ENCODE measurements around the gene CGB1. TPM values are rescaled to one million over a fixed set of nuclear protein-coding genes. Genes with fewer than 3 reads are reported as not detected.

CGB1 gene
- total and polyA plus RNA-seq, 2 of the 13 experiments (the other 11 are each of a cell fraction or from before 2014, with no cell fraction given), result not detected

DNA sequence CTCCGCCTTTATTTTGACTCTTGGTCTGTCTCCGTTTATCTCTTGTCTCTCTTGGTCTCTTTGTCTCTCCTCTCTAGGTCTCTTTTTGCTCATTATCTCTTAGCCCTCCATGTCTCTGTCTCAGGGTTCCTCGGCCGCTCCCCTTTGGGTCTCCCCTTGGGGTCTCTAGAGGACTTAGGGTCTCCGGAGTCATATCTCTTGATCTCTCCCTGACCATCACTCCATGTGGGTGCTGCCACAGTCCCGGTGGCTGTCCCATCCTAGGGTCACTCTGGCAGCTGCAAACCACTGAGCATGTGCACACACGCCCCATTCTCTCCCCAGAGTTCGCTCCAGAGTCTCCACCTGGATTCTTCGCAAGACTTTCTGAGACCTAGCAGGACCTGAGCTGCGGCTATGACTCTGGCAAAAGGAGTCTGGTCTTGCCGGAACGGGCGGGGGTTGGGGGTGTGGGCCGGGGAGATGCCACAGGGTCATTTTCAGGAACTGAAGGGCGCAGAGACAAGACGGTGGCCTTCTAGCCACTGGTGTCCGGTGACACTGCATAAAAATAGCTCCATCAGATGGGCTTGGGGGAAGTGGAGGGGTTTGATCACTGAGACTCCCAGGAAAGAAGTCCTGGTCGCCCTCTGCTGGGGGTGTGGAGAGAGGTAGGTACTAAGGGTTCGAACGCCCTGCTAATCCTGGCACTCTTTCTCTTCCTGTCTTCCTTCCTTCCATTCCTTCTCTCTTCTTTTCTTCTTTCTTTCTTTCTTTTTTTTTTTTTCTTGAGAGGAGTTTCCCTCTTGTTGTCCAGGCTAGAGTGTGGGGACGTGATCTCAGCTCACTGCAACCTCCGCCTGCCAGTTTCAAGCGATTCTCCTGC lies 37.1 kb upstream of the CGB1 start:
- FAIRE-seq (peak; percentile 46), DNase-seq (ENCODE audit: low spot score) (peak; percentile 32), ATAC-seq (peak; percentile 75)
- H3K4me2 ChIP-seq (ENCODE audit: low read depth, low read length), result no peak overlapping the region
- no peaks in the 10 kb centered on the region for H3K4me1 ChIP-seq (ENCODE audit: insufficient read depth, low read length)
- H2AFZ ChIP-seq (ENCODE audit: low read length), result no peak overlapping the region
- 33% methylated on average over 15 of the region's 23 CpGs for WGBS (ENCODE audit: low lambda C conversion rate)
- H3K9ac ChIP-seq (ENCODE audit: insufficient read depth, low read depth, low read length), result no peak overlapping the region
- no peaks in the 10 kb centered on the region for H3K36me3 ChIP-seq (replicated peaks in 1 of 2; ENCODE audit: control insufficient read depth in 1 of 2, insufficient read depth in 2 of 2, low read length in 2 of 2)
- POLR2A ChIA-PET, result no interaction called here
- no peaks in the 10 kb centered on the region for H3K9me3 ChIP-seq (ENCODE audit: low read length)
- intact Hi-C loops (cut with micrococcal nuclease; ENCODE audit: unreplicated experiment) (no loop called here), in situ Hi-C loops (cut with HindIII; ENCODE audit: extremely low pct_ligation_motif_present, low pct_unique_long_range_greater_than_20kb) (no loop called here)
- H4K20me1 ChIP-seq (ENCODE audit: insufficient read depth, low read length), result no peaks in the 10 kb centered on the region
- TF ChIP-seq ZNF225 (CRISPR knock-in tag; IDR thresholded peaks at IDR 0.05), result no peak
- TF ChIP-seq, protein P1, sequence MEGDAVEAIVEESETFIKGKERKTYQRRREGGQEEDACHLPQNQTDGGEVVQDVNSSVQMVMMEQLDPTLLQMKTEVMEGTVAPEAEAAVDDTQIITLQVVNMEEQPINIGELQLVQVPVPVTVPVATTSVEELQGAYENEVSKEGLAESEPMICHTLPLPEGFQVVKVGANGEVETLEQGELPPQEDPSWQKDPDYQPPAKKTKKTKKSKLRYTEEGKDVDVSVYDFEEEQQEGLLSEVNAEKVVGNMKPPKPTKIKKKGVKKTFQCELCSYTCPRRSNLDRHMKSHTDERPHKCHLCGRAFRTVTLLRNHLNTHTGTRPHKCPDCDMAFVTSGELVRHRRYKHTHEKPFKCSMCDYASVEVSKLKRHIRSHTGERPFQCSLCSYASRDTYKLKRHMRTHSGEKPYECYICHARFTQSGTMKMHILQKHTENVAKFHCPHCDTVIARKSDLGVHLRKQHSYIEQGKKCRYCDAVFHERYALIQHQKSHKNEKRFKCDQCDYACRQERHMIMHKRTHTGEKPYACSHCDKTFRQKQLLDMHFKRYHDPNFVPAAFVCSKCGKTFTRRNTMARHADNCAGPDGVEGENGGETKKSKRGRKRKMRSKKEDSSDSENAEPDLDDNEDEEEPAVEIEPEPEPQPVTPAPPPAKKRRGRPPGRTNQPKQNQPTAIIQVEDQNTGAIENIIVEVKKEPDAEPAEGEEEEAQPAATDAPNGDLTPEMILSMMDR (CRISPR knock-in tag; IDR thresholded peaks at IDR 0.05), result peak; percentile 47; the same call in 1 of the 2 replicates
- no peak overlapping the region for H3K4me3 ChIP-seq (replicated peaks in 1 of 3; ENCODE audit: insufficient read depth in 1 of 3, low read depth in 2 of 3, low read length in 3 of 3)
- peaks cover 2 to 23% of the 10 kb centered on the region in 2 experiments for H3K27me3 ChIP-seq (ENCODE audit: control insufficient read depth in 1 of 2, insufficient read depth in 2 of 2, low read length in 2 of 2)
- CTCF ChIA-PET (ENCODE audit: low intra/inter-chr PET ratio, low total read pairs), result no interaction called here
- BruUV-seq (replicated peaks), result no TSS peak
- no peaks in the 10 kb centered on the region for H3K79me2 ChIP-seq (ENCODE audit: insufficient read depth, low read length)
- no peak overlapping the region for H3K27ac ChIP-seq (ENCODE audit: extremely low read length, insufficient read depth, low read length)

DNA sequence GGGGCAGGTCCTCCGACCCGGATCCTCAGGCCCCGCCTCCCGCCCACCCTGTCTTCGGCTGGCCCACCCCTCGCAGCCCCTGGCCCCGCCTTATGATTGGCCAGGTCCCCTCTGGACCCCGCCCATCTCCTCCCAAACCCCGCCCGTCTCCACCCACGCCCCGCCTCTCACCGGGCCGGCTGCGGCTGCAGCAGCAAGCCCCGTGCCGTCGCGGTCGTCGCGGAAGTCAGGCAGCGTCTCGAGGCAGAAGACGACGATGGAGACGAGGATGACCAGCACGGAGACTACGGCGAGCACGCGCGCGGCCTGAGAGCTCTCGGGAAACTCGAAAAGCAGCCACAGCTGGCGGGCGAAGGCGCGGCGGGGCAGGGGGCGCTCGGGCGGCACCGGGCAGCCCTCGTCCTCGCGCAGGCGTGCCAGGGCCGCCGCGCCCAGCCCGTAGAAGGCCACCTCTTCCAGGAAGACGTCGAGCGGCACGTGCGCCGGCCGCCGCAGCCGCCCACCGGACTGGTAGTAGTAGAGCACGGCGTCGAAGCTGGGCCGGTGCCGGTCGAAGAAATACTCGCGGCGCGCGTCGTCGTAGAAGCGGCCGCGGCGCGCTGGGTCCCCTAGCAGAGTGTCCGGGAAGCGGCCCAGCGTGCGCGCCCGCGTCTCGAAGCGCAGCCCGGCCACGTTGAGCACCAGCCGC lies 35.3 kb upstream of the CGB1 start:
- Histone ChIP-seq H3K36me3 (replicated peaks in 1 of 2; ENCODE audit: control insufficient read depth in 1 of 2, insufficient read depth in 2 of 2, low read length in 2 of 2) (no peaks in the 10 kb centered on the region), H2AFZ (ENCODE audit: low read length) (no peak overlapping the region), H3K27me3 (ENCODE audit: control insufficient read depth in 1 of 2, insufficient read depth in 2 of 2, low read length in 2 of 2) (peaks cover 2 to 27% of the 10 kb centered on the region in 2 experiments), H3K4me2 (ENCODE audit: low read depth, low read length) (no peak overlapping the region), H3K27ac (ENCODE audit: extremely low read length, insufficient read depth, low read length) (no peak overlapping the region), H3K4me3 (replicated peaks in 1 of 3; ENCODE audit: insufficient read depth in 1 of 3, low read depth in 2 of 3, low read length in 3 of 3) (no peak overlapping the region), H3K79me2 (ENCODE audit: insufficient read depth, low read length) (no peaks in the 10 kb centered on the region), H4K20me1 (ENCODE audit: insufficient read depth, low read length) (no peaks in the 10 kb centered on the region), H3K9me3 (ENCODE audit: low read length) (no peaks in the 10 kb centered on the region), H3K9ac (ENCODE audit: insufficient read depth, low read depth, low read length) (no peak overlapping the region), H3K4me1 (ENCODE audit: insufficient read depth, low read length) (0 out of 2 replicates have a peak, but pooled peaks cover 4% of the 10 kb centered on the region)
- 0 out of 2 replicates have a peak, but pooled peaks have one; percentile 27 for TF ChIP-seq HOXA3 (CRISPR knock-in tag; IDR thresholded peaks at IDR 0.05)
- TF ChIP-seq, protein P2, sequence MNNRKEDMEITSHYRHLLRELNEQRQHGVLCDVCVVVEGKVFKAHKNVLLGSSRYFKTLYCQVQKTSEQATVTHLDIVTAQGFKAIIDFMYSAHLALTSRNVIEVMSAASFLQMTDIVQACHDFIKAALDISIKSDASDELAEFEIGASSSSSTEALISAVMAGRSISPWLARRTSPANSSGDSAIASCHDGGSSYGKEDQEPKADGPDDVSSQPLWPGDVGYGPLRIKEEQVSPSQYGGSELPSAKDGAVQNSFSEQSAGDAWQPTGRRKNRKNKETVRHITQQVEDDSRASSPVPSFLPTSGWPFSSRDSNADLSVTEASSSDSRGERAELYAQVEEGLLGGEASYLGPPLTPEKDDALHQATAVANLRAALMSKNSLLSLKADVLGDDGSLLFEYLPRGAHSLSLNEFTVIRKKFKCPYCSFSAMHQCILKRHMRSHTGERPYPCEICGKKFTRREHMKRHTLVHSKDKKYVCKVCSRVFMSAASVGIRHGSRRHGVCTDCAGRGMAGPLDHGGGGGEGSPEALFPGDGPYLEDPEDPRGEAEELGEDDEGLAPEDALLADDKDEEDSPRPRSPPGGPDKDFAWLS (CRISPR knock-in tag; IDR thresholded peaks at IDR 0.05; ENCODE audit: borderline replicate concordance), result no peak
- intact Hi-C loops (cut with micrococcal nuclease; ENCODE audit: unreplicated experiment) (no loop called here), in situ Hi-C loops (cut with HindIII; ENCODE audit: extremely low pct_ligation_motif_present, low pct_unique_long_range_greater_than_20kb) (no loop called here)
- ChIA-PET POLR2A (no interaction called here), CTCF (ENCODE audit: low intra/inter-chr PET ratio, low total read pairs) (no interaction called here)
- WGBS (ENCODE audit: low lambda C conversion rate), result 77% methylated on average over 77 of the region's 93 CpGs
- FAIRE-seq (no peak), DNase-seq (ENCODE audit: low spot score) (no peak), ATAC-seq (no peak)
- BruUV-seq (replicated peaks), result no TSS peak
